Measurements from ENCODE around the gene TMPRSS2. TPM values are rescaled to one million over a fixed set of nuclear protein-coding genes. Genes with fewer than 3 reads are reported as not detected.

TMPRSS2 gene
- total and polyA plus RNA-seq, 7 donors: 0.03 to 0.15 (median 0.10) TPM; not detected in 3

- H3K27ac ChIP-seq: no peak overlapping the region
- no peaks in the 10 kb centered on the region for H3K36me3 ChIP-seq (ENCODE audit: insufficient read depth in 1 of 2, low read depth in 1 of 2)
- 80 to 90% (median 86%) methylated on average over 4 of the region's 4 CpGs for WGBS, 3 donors
- no peak for DNase-seq
- H3K4me1 ChIP-seq: no peaks in the 10 kb centered on the region
- TF ChIP-seq, protein P1, sequence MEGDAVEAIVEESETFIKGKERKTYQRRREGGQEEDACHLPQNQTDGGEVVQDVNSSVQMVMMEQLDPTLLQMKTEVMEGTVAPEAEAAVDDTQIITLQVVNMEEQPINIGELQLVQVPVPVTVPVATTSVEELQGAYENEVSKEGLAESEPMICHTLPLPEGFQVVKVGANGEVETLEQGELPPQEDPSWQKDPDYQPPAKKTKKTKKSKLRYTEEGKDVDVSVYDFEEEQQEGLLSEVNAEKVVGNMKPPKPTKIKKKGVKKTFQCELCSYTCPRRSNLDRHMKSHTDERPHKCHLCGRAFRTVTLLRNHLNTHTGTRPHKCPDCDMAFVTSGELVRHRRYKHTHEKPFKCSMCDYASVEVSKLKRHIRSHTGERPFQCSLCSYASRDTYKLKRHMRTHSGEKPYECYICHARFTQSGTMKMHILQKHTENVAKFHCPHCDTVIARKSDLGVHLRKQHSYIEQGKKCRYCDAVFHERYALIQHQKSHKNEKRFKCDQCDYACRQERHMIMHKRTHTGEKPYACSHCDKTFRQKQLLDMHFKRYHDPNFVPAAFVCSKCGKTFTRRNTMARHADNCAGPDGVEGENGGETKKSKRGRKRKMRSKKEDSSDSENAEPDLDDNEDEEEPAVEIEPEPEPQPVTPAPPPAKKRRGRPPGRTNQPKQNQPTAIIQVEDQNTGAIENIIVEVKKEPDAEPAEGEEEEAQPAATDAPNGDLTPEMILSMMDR (IDR thresholded peaks at IDR 0.05): no peak
- peaks cover 0 to 38% (median 3%) of the 10 kb centered on the region in 3 donors for H3K27me3 ChIP-seq (ENCODE audit: insufficient read depth in 3 of 3, low read length in 2 of 3)
- intact Hi-C loops (cut with DNase I): no loop called here
- H3K9me3 ChIP-seq: no peaks in the 10 kb centered on the region
- ATAC-seq: no peak
- H3K4me3 ChIP-seq: no peak overlapping the region
These were observed 4.6 kb downstream of the TMPRSS2 start for GRCh38 chr21:41503331-41503730.

DNA sequence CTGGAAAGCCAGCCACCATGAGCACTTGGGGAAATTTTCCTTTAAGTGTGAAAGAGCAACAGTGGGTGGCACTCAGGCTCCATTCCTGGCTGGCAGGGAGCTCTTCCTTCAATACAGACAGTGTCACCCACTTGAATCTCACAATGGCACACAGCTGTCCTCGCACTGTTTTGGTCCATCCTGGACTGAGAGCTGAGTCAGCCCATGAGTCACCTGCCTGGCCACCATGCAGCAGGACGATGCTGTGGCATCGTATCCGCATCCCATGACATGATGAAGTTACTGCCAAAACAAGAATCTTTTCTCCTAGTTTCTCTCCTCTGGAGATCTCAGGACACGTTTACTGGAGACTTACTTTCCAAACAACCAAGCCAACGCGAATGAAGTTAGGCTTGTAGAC, 6.0 kb downstream of the TMPRSS2 start:
- 55 to 66% (median 57%) methylated on average over 7 of the region's 7 CpGs for WGBS, 3 donors
- H3K4me1 ChIP-seq: no peaks in the 10 kb centered on the region
- no peaks in the 10 kb centered on the region for H3K9me3 ChIP-seq

GRCh38 chr21:41500931-41501381, 7.0 kb downstream of the TMPRSS2 start:
- intact Hi-C loops (cut with DNase I): no loop called here
- Histone ChIP-seq H3K9me3 (no peaks in the 10 kb centered on the region), H3K36me3 (ENCODE audit: insufficient read depth in 1 of 2, low read depth in 1 of 2) (no peaks in the 10 kb centered on the region), H3K27ac (no peak overlapping the region), H3K27me3 (ENCODE audit: insufficient read depth in 3 of 3, low read length in 2 of 3) (peaks cover 0 to 15% (median 1%) of the 10 kb centered on the region in 3 donors), H3K4me3 (no peak overlapping the region), H3K4me1 (no peaks in the 10 kb centered on the region)
- ATAC-seq (no peak), DNase-seq (no peak)
- TF ChIP-seq, protein P1 (IDR thresholded peaks at IDR 0.05): no peak
- WGBS, 3 donors: 46 to 56% (median 47%) methylated on average over 9 of the region's 9 CpGs

More for the DNA sequence above, 6.0 kb downstream of the TMPRSS2 start:
- TF ChIP-seq, protein P1 (IDR thresholded peaks at IDR 0.05): no peak
- ATAC-seq (no peak), DNase-seq (no peak)
- Histone ChIP-seq H3K27me3 (ENCODE audit: insufficient read depth in 3 of 3, low read length in 2 of 3) (peaks cover 0 to 24% (median 1%) of the 10 kb centered on the region in 3 donors), H3K27ac (no peak overlapping the region), H3K4me3 (no peak overlapping the region), H3K36me3 (ENCODE audit: insufficient read depth in 1 of 2, low read depth in 1 of 2) (no peaks in the 10 kb centered on the region)
- intact Hi-C loops (cut with DNase I): no loop called here

GRCh38 chr21:41500363-41500762, 7.6 kb downstream of the TMPRSS2 start:
- DNase-seq: no peak
- ATAC-seq: no peak
- Histone ChIP-seq H3K9me3 (no peaks in the 10 kb centered on the region), H3K27me3 (ENCODE audit: insufficient read depth in 3 of 3, low read length in 2 of 3) (peaks cover 0 to 10% (median 1%) of the 10 kb centered on the region in 3 donors), H3K4me3 (no peak overlapping the region), H3K36me3 (ENCODE audit: insufficient read depth in 1 of 2, low read depth in 1 of 2) (no peaks in the 10 kb centered on the region), H3K27ac (no peak overlapping the region), H3K4me1 (no peaks in the 10 kb centered on the region)
- WGBS, 3 donors: 81 to 85% (median 81%) methylated on average over 6 of the region's 6 CpGs
- intact Hi-C loops (cut with DNase I): no loop called here
- TF ChIP-seq, protein P1 (IDR thresholded peaks at IDR 0.05): no peak

DNA sequence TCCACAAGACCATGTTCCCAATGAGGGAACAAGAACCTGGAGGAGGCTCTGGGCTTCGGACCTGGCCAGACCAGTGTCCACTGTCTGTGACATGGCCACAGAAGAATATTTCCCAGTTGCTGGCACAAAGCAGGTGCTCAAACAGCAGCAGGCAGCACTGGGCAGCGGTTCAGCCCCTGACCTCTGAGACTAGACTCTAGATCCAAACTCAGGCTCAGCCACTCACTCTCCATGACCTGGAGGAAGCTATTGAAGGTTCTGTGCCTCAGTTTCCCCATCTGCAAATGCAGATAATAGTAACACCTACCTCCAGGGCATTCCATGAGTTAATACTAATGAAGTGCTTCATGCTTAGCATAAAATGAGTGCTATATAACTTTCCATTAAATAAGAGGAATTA, 8.0 kb downstream of the TMPRSS2 start:
- no peaks in the 10 kb centered on the region for H3K36me3 ChIP-seq (ENCODE audit: insufficient read depth in 1 of 2, low read depth in 1 of 2)
- 67 to 78% (median 74%) methylated on average over 2 of the region's 2 CpGs for WGBS, 3 donors
- no peak overlapping the region for H3K4me3 ChIP-seq
- DNase-seq: no peak
- ATAC-seq: no peak
- H3K27ac ChIP-seq: no peak overlapping the region
- TF ChIP-seq, protein P1 (IDR thresholded peaks at IDR 0.05): no peak
- peaks cover 0 to 5% (median 1%) of the 10 kb centered on the region in 3 donors for H3K27me3 ChIP-seq (ENCODE audit: insufficient read depth in 3 of 3, low read length in 2 of 3)
- H3K4me1 ChIP-seq: no peaks in the 10 kb centered on the region
- intact Hi-C loops (cut with DNase I): no loop called here
- H3K9me3 ChIP-seq: no peaks in the 10 kb centered on the region

All from psoas muscle (tissue), 8 donors.